GM18517 (cell line): Measurements from ENCODE around the gene PRDX4.
"Not testable (repeated sequence)": the region's sequence is repeated elsewhere in the genome, so short reads cannot be mapped to it uniquely, and the experiment has no call there.

Source experiments
- ATAC-seq: cut with Tn5 transposase; IDR thresholded peaks from one replicate; pipeline ENCODE4 v1.9.1; 2021; ENCODE audit warnings: mild to moderate bottlenecking, moderate library complexity; ENCODE audit not compliant: unreplicated experiment

The PRDX4 gene

DNA sequence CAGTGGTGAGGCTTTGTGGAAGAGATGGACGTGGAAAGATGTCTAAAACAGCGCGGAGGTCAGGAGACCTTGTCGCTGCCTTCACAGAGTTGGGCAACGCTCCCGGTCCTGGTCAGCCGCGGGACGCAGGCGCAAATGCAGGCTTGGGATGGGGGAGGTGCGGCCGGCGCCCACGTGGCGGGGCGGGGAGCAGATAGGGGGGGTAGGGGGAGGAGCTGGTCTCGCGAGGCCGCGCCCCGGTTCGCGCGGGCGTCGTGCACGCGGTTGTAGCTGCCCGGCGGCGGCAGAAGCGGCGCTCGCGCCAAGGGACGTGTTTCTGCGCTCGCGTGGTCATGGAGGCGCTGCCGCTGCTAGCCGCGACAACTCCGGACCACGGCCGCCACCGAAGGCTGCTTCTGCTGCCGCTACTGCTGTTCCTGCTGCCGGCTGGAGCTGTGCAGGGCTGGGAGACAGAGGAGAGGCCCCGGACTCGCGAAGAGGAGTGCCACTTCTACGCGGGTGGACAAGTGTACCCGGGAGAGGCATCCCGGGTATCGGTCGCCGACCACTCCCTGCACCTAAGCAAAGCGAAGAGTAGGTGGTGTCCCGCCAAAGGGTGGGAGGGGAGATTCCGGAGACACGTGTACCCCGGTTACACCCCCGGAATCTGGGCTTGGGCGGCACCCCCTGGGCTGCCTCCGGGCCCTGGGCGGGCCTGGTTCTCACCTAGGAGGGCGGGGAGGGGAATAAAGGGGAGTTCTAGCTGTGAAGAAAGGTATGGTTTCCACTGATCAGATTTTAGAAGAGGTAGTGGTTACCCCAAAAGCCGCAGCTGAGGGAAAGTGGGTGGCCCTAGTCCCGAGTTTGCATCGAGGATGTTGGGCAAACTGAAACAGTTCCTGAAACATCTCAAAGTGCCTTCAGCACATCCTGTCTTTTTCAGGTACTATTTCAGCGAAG is at the start of gene PRDX4:
PRDX4 (plus strand) TSS at position 255 of the 939 bp plus-strand sequence; CDS start at position 333, 78 bp downstream.
- ATAC-seq, result peak; percentile 48

DNA sequence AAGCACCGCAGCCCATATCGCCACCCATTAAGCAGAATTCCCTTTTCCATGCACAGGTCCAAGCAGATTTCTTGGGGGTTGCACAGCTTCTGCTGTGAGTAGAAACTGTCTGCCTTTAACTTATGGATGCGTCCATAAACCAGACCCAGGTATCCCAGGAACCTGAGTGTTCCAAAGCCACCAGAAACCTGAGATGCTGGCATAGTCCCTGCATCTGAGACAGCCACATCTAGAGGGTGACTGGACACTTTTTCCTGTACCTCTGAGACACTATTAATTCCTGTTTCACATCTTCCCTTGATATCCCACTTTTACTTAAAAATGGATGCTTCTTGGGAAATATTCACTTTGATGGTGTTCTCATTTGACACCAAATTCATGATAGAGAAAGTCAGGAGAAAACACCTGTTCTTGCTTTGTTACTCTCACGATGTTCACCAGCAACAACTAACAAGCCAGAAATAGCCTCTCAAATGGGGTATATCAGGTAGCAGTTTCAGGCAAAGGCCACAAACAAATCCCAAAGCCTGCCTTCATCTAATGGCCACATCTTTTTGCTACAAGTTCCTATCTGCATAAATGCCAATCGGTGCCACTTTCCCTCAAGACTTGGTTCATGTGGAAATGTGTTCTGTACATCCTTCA is 45.5 kb upstream of the PRDX4 start:
- no peak for ATAC-seq

DNA sequence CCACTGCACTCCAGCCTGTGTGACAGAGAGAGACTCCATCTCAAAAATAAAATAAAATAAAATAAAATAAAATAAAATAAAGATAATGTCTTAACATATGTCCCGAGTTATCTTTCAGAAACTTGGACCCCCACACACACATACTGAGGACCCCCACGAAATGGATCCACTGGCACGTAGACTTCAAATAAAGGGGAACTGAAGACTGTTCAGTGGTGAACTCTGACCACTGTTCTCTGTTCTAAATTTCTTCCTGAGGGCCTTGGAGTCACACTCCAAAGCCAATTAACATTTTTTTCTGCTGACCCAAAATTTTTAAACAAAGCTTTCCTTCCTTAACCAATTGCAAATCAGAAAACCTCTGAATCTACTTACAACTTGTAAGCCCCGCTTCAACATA is 43.5 kb upstream of the PRDX4 start:
- ATAC-seq, result no peak

DNA sequence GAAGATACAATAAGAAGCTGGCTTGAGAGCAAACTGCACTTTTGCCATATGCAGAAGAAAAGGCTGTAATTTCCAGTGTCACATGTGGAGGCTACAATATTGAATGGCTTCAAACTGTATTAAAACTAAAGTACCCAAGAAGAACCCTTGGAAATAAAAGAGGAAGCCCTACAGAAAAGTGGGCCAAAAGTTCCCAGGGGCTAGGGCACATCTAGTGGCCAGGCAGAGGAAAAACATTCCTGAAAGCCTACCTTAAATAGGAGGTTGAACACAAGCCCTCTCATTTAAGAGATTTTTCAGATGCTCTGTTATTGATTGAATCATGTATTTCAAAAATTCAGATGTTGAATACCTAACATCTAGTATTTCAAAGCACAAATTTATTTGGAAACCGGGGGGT is 40.6 kb upstream of the PRDX4 start:
- ATAC-seq, result no peak

DNA sequence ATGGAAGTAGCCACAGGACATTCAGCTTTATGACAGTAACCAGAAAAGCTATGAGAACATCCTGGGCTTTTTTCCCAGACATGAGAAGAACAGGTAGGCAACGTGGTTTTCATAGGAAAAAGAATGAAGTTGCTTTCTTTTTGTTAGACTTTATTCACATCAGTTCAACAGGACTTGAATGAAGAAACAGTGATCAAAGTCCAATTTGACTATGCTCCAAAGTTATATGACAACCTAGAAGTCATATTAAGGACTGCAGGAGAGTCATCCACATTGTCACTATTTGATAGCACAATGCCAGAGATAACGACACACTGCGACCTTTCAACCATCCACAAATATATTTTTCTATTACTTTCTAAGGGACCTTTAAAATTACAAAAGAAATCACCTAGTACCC is 39.2 kb upstream of the PRDX4 start:
- no peak for ATAC-seq

DNA sequence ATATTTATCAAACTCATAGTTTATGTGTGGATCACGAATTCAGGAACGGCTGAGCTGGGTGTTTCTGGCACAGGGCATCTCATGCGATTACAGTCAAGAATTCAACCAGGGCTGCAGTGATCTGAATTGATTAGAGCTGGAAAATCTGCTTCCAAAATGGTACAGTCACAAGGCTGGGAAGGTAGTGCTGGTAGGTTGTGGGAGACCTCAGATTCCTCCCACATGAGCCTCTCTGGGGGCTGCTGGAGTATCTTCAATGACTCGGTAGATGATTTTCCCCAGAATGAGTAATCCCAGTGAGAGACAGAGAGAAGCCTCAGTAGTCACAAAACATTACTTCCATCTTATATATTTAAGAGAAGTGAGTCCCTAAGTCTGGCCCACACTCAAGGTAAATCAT is 36.2 kb upstream of the PRDX4 start:
- ATAC-seq, result no peak

DNA sequence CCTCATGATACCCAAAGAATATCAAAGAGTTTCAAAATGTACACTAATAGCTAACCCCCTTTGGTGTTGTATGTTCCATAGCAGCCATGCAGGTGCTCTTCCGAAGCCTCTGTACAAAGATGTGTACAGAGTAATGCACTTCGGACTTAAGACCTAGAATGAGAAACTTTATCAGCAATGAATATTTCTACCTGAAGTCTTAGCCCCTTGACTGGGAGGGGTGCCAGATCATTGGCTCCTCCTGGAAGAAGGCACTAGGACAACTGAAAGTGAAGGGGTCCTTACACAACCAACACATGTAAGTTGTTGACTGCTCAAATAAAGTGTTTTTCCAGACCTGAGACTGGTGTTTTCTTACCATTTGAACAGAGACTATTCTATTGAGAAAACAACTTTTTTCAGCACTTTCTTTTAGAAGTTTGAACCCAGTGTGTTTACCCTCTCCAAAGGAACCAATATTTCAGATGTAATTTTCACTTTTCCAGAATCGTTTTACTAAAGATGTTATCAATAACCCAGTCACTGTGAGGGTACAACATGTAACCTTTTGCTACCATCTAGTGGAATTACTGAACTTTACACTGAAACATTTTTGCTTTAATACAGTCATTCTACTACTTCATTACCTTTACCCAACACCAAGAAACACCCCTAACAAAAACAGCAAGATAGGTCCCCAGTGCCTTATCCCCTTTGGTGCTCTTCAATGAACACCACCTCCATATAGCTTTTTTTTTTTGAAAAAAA is 33.3 kb upstream of the PRDX4 start:
- no peak for ATAC-seq

DNA sequence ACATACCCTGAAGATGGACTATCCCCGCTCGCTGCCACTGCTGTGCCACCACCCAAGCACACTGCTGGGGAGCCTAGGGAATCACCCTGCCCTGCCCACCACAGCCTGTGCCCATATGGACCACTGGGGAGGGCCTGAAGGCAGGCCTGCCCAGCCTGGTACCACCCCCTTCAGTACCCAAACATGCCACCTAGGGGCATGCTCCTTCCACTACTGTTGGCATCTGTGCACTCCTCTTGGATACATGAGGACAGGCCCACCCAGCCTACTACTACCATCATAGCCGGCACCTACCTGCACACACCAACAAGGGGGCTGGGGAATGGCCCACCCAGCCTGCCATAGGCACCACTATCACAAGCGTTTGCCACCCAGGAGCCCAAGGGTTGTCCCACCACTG is 30.1 kb upstream of the PRDX4 start:
- ATAC-seq, result no peak

DNA sequence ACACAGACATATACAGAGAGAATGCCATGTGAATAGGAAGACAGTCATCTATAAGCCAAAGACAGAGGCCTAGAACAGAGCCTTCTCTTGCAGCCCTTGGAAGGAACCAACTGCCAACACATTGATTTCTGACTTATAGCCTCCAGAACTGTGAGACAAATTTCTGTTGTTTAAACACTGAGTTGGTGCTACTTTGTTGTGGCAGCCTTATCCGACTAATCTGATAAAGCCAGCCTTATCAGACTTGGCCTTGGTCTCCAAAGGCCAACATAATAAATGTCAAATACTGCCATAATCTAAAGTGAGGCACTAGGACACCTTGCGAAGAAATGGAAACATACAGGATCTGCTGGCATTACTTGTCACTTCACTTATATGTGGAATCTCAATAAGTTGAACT is 24.3 kb upstream of the PRDX4 start:
- ATAC-seq, result no peak

DNA sequence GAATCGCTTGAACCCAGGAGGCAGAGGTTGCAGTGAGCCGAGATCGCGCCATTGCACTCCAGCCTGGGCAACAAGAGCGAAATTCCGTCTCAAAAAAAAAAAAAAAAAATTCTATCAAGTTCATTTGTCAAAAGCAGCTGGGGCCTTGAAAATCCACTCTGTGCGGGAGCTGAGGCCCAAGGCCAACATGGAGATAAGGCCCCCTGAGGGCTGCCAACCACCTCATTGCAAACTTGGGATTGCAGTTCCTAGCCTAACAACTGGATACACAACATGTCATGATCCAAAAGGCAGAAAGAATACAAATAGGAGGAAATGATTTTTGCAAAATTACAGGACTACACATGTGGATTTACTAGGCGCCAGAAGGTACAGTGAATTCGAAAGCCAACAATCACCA is 22.5 kb upstream of the PRDX4 start:
- ATAC-seq, result no peak

DNA sequence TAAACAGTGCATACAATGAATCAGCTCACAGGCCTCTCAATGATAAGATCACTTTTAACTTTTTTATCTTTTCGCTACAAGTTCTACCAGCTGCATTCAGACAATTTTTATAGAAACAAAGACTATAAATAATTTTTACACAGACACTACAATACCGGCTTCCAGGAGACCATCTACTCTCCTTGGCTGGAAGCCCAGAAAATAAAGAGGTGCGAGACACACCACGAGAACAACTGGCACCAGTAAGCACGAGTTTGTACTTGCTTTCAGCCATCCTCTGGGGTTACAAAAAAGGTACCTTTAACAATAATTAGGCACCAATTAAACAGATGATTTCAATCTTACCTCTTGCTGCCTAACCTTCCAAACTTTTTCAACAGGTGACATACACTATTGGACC is 11.2 kb upstream of the PRDX4 start:
- ATAC-seq, result no peak

DNA sequence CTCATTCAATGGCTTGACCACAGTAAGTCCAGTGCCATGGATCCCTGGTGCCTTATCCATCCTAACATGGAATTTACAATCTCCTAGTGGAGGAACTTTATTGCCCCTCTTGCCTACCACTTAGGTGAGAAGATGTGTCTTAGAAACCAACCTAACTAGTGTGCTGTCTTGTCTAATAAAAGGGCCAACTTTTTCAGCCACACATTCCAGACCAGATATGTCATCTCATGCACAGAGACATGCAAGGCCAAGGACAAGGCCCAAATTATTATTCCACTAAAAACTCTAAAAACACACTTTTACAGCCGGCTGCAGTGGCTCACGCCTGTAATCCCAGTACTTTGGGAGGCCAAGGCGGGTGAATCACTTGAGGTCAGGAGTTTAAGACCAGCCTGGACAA is 10.6 kb upstream of the PRDX4 start:
- no peak for ATAC-seq

DNA sequence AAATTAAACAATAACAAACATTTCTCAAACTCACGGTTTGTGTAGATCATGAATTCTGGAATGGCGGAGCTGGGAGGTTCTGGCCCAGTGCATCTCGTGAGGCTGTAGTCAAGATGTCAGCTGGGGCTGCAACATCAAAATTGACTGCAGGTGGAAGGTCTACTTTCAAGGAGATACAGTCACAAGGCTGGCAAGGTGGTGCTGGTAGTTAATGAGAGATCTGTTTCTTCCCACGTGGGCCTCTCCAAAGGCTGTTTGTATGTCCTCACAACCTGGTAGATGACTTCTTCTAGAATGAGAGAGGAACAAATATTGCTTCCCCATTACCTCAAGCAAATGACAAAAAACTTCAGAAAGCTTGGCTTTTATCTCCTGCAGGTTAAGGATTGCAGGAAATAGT is 8.0 kb upstream of the PRDX4 start:
- ATAC-seq, result no peak

DNA sequence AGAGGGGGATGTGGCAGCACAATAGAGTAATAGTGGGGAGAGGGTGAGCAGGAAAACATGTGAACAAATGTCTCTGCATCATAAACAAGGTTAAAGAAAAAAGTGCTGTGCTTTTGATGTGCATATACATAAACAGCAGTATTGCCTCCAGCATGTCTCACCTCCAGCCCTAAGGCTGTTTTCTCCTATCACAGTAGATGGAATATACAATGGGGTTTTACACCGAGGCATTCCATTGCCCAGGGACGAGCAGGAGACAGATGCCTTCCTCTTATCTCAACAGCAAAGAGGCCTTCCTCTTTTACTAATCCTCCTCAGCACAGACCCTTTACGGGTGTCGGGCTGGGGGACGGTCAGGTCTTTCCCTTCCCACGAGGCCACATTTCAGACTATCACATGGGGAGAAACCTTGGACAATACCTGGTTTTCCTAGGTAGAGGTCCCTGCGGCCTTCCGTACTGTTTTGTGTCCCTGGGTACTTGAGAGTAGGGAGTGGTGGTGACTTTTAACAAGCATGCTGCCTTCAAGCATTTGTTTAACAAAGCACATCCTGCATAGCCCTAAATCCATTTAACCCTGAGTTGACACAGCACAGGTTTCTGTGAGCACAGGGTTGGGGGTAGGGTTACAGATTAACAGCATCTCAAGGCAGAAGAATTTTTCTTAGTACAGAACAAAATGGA is 7.1 kb upstream of the PRDX4 start:
- not testable (repeated sequence) for ATAC-seq

DNA sequence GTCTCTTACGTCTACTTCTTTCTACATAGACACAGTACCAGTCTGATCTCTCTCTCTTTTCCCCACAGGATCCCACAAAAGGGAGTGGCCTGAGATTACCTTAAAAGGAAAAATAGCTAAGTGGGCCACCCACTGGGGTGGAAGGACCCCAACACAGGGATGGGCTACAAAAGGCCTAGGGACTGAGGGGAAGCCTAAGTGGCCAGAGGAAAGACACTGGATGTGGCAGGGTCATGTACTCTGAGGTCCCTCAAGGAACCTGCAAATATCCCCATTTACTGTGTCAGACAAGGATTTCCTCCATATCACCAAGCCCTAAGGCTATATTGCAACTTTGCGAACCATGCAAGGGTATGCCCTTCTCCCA is 6.5 kb upstream of the PRDX4 start:
- ATAC-seq, result no peak

DNA sequence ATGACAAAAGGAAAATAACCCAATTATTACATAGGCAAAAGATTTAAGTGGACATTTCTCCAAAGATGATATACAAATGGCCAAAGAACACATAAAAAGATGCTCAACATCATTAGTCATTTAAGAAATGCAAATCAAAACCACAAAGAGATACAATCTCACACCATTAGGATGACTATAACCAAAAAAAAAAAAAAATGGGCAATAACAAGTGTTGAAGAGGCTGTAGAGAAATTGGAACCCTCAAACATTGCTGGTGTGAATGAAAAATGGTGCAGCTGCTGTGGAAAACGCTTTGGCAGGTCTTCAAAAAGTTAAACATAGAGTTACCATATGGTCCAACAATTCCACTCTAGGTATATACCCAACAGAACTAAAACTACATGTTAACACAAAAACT is 5.6 kb upstream of the PRDX4 start:
- ATAC-seq, result no peak

DNA sequence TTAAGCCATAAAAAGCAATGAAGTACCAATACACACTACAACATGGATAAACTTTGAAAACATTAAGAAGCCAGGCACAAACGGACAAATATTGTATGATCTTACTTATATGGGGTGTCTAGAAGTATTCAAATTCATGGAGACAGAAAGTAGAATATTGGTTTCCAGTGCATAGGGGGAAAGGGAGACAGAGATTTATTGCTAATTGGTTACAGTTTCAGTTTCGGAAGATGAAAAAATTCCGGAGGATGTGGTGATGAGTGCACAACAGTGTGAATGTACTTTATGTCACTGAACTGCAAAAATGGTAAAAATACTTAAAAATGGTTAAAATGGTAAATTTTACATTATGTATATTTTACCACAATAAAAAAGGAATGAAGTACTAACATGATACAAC is 5.1 kb upstream of the PRDX4 start:
- peak; percentile 65 for ATAC-seq

DNA sequence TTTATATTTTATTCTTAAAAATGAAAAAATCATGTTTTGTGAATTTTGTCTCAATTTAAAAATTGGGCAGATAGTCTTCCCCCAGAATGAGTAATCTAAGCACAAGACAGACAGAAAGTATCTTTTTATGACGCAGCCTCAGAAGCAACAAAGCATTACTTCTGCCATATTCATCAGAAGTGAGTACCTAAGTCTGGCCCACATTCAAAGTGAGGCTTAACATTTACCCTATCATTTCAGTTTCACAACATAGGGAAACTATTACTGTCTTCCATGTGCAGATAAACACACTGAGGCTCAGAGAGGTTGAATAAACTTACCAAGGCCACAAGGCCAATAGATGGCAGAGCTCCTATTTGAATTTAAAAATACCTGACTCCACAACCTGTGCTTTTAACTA is 4.4 kb upstream of the PRDX4 start:
- peak; percentile 47 for ATAC-seq

DNA sequence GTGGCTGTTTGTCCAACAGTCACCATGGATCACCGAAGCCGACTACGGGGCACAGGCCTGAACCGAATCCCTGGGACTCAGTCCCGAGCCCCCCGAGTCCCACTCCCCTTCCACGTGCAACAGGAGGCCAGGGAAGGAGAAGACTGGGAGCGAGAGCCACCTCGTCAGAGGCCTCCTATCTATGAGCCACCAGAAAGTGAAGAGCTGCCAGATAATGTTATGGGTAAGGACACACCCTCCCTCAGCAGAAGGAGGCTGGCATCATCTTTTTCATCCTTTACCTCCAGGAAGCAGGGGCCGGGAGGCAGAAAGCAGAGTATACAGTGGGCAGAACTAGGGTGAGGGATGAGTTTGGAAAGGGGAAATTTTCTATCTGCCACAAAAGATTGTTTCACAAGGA is 2.8 kb upstream of the PRDX4 start:
- ATAC-seq, result no peak

DNA sequence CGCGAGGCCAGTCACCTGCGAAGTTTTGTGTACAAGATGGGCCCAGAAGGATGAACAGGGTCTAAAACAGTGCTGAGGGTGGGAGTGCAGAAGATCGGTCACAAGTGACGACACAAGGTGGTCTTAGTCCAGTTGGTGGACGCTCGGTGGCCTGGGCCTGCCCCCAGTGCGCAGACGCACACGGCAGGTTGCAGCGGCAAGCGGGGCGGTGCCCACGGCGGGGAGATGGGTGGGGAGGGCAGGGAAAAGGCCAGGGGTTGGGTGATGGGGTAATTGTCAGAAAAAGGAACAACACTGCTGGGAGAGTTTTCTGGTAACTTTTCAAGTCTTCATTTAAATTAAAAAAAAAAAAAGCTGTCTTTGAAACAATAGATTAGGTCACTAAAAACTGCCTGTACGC is 1.0 kb upstream of the PRDX4 start:
- ATAC-seq, result no peak

DNA sequence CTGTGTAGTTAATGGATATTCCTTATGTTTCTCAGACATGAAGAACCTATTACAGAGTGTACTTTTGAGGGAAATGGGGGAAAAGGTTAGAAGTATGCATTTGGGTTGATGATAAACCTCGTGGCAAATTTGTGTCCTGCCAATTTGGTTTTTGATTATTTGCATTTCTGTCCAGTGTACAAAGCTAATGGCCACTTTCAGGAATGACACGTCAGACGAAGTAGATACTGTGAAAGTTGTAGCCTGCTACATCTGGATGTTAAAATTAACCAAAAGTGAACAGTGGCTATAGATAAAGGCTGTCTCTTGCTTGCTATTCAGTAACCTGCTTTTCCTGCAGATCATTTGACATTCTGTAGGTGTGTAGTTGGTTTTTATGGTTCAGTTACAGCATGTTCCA is 1.0 kb downstream of the PRDX4 start:
- no peak for ATAC-seq
